ENCODE results near the gene MAP2K7.

Gene MAP2K7

GRCh38 chr19:7908742-7909461, 5.2 kb downstream of the MAP2K7 start:
- TF ChIP-seq CTCF (IDR thresholded peaks at IDR 0.05; ENCODE audit: control insufficient read depth, extremely low read depth, insufficient read depth) = no peak
- no peak overlapping the region for H3K4me3 ChIP-seq (ENCODE audit: low read depth, low read length)
- no peak for DNase-seq (ENCODE audit: low read depth)

DNA sequence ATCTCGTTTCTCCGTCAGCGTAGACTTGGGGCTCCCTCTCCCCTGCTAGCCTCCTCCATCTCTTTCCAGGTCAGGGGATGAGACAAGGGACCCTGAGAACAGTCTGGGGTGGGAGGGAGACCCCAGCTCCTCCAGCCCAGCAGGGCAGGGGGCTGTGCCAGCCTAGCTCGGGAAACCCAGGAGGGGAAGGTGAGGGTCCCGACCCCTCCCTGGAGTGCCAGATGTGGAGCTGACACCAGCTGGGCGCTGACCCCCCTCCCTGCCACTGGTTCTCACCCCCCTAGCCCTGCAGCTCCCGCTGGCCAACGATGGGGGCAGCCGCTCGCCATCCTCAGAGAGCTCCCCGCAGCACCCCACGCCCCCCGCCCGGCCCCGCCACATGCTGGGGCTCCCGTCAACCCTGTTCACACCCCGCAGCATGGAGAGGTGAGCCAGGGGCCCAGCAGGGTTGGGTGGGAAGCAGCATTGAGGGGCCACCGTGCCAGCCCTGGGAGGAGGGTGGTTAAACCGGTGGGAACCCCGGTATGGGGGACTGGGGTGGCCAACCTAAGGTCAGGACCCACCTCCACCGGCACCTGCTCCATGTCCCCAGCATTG, 5.9 kb downstream of the MAP2K7 start:
- no peak for TF ChIP-seq CTCF (IDR thresholded peaks at IDR 0.05; ENCODE audit: control insufficient read depth, extremely low read depth, insufficient read depth)
- DNase-seq (ENCODE audit: low read depth) = no peak
- no peak overlapping the region for H3K4me3 ChIP-seq (ENCODE audit: low read depth, low read length)

- no peak for DNase-seq (ENCODE audit: low read depth)
- H3K4me3 ChIP-seq (ENCODE audit: low read depth, low read length) = no peak overlapping the region
- no peak for TF ChIP-seq CTCF (IDR thresholded peaks at IDR 0.05; ENCODE audit: control insufficient read depth, extremely low read depth, insufficient read depth)
These were observed 6.9 kb downstream of the MAP2K7 start for GRCh38 chr19:7910321-7911161.

DNA sequence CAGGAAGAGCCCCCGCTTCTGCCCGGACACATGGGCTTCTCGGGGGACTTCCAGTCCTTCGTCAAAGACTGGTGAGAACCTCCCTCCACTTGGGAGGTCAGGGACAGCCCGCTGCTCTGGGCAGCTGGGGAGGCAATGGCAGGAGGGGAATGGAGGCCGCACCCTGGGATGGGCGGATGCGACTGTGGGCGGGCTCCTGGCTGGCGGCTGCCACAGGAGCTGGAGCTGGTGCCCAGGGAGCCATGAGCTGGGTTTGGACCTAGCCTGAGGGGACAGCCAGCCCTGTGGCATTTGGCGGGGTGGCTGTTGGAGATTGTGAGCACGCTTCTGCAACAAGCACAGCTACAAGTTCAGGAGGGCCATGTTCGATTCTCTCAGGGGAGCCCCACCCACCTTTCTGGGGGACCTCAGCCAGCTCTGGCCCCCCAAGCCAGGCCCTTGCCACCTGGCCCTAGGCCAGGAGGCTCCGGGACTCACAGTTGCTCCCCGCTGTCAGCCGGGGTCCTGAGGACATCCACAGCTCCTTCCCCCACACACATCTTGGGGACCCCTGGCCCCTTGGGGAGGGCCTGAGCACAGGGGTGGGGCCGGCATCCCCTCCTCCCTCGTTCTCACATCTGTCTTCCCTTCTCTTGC, 7.9 kb downstream of the MAP2K7 start:
- DNase-seq (ENCODE audit: low read depth) = no peak
- no peak for TF ChIP-seq CTCF (IDR thresholded peaks at IDR 0.05; ENCODE audit: control insufficient read depth, extremely low read depth, insufficient read depth)
- no peak overlapping the region for H3K4me3 ChIP-seq (ENCODE audit: low read depth, low read length)

- H3K4me3 ChIP-seq (ENCODE audit: low read depth, low read length) = no peak overlapping the region
- no peak for TF ChIP-seq CTCF (IDR thresholded peaks at IDR 0.05; ENCODE audit: control insufficient read depth, extremely low read depth, insufficient read depth)
- DNase-seq (ENCODE audit: low read depth) = no peak
These were observed 8.5 kb downstream of the MAP2K7 start for GRCh38 chr19:7912144-7912696.

- no peak for DNase-seq (ENCODE audit: low read depth)
- H3K4me3 ChIP-seq (ENCODE audit: low read depth, low read length) = no peak overlapping the region
- TF ChIP-seq CTCF (IDR thresholded peaks at IDR 0.05; ENCODE audit: control insufficient read depth, extremely low read depth, insufficient read depth) = no peak
These were observed 9.3 kb downstream of the MAP2K7 start for GRCh38 chr19:7912697-7913564.
